Pulmonary artery endothelial cell (primary cell): ENCODE results near the gene TMTC1. TPM values are rescaled to one million over a fixed set of nuclear protein-coding genes. Genes with fewer than 3 reads are reported as not detected.
"Not testable (repeated sequence)": the region's sequence is repeated elsewhere in the genome, so short reads cannot be mapped to it uniquely, and the experiment has no call there.

Experiments
- DNase-seq: peaks from one replicate; pipeline ENCODE4 v3.0.0-alpha.2; 2011; ENCODE audit warnings: low read depth, low spot score
- total RNA-seq: library from RNA; depleted of rRNA; stranded (reverse); fragments of >200 nt; gene quantifications from 2 replicates; pipeline ENCODE4 v1.2.3, GENCODE V29; 2014

The TMTC1 gene
- total RNA-seq, 1 donor from 2014 or later = 15.0 TPM

GRCh38 chr12:29672580-29672979 lies 111.2 kb downstream of the TMTC1 start:
- no peak for DNase-seq

DNA sequence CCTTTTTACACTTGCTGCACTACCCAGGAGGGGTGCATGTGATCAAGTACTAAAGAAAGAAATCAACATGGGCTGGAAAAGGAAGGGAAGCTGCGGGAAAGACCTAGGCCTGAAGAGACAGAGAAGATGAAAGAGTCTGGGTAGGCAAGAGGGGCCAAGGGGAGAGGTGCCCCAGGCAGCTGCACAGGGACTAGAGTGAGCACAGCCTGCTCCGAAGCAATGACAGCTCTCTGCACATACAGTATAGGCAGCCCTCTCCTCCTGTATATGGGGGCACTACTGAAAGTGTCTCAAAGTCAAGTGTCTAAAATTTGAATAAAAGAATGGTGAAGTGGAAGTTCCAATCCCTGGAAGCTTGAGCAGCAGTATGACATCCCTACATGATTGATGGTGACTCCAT lies 112.0 kb downstream of the TMTC1 start:
- no peak for DNase-seq

- no peak for DNase-seq
Measured at GRCh38 chr12:29667011-29667410, 116.7 kb downstream of the TMTC1 start.

- no peak for DNase-seq
Measured at GRCh38 chr12:29665107-29665506, 118.6 kb downstream of the TMTC1 start.

DNA sequence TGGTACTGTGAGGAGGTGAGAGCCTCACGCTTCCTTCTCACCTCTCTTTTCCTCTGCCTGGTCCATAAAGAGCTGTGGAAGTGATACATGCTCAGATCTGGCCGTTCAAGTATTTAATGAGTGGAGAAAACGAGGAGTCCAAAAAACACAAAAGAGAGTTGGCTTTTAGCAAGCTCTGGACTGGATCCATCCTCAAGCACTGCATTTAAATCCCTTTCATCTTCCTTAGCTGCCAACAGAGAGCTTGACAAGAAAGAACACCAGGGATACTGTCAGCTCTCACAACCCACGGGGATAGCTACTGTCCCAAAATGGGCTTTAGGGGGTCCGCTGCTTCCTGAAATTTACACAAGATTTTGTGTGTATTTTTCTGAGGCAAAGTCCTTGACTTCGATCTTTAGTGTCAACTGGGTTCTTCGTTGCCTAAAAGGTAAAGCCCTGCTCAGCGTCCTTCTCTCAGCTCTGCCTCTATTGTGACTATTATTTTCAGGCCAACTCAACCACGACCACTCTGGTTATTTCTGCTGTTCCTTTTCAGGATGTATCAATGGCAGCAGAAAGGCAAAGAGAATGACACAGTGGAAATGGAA lies 120.9 kb downstream of the TMTC1 start:
- no peak for DNase-seq

- DNase-seq = no peak
Measured at GRCh38 chr12:29660847-29661246, 122.9 kb downstream of the TMTC1 start.

- DNase-seq = no peak
Measured at GRCh38 chr12:29656762-29657538, 126.8 kb downstream of the TMTC1 start.

DNA sequence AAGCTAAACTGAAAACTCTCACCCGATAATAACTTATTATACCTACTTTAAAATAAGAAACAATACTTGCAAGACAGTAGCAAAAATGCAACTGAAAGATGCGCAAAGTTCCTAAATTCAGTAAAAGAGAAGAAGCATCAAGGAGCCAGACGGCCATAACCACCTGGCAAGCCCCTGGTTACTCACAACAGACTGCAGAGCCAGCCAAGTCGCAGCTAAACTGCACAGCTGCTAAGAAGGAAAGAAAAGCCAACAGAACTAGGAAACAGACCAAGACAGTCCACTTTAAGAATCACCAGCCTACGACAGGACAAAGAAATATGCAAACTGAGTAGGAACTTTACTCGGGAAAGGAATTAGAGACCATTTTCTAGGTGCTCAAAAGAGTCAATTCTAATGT lies 127.9 kb downstream of the TMTC1 start:
- no peak for DNase-seq

DNA sequence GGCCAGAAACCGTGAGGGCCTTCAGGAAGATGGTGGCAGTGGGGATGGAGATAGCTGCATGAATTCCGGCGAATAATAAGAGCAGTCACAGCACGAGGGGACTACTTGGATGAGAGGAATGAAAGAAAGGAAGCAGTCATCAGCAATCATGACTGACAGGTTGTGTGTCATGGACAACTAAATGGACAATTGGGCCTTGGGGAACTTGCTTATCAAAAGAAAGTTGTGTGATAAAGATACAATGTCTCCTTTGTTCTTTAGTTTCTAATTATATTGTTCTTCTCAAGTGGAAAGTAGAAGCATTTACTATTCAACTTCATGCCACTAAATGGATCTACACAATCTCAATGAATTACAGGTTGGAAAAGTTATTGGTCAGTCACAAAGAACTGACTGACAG lies 130.5 kb downstream of the TMTC1 start:
- no peak for DNase-seq

DNA sequence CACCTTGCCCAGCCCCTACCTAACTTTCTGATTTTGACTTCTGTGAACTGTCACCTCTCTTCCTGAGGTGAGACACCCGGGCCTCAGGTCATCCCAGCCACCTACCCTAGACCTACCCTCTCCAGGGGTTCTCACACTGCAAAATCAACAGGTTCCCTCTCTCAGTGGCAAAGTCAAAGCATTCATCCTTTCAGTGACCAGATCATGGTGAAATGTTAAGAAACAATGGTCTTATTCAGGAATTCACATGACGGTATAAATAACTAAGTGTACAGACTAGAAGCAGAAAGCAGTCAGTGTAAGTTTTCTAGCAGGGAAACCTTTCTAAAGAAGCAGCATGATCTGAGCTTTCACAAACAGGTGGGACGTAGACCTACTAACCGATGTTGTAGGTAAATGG lies 133.4 kb downstream of the TMTC1 start:
- no peak for DNase-seq

DNA sequence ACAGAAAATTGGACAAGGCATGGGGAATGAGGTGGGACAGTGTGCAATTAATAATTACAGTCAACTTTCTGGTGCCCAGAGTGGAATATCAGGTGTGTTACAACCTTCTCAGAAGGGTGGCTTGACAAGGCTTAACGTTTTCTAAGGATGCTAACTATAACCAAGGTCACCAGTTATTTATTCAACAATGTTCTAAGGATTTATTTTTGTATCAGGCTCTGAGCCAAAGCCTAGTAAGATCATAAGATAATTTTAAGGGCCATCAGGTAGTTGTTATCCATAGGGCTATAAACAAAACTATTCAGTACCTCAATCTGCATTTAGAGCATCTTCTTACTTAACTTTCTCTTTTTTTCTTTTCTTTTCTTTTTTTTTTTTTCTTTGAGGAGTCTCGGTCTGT lies 134.0 kb downstream of the TMTC1 start:
- no peak for DNase-seq

- no peak for DNase-seq
Measured at GRCh38 chr12:29644536-29645162, 139.1 kb downstream of the TMTC1 start.

GRCh38 chr12:29640589-29641345 lies 143.0 kb downstream of the TMTC1 start:
- no peak for DNase-seq

- DNase-seq = no peak
Measured at GRCh38 chr12:29639893-29640495, 143.7 kb downstream of the TMTC1 start.

DNA sequence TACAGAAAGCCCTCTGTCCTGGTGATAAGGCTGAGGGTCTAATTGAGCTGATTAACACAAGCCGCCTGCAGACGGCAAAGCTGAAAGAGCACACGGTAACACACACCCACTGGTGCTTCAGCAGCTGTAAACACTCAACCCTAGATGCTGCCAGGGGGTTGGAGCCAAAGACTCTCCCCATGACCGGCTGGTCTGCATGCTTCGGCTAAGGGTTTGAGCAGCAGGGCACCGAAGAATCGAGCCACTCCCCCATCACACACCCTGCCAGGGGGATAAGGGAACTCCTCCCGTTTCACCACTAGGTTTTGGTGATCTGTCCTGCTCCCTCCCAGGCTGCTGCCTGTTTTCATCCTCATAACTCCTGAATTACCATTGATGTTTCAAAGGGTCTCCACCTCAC lies 145.2 kb downstream of the TMTC1 start:
- DNase-seq = no peak

DNA sequence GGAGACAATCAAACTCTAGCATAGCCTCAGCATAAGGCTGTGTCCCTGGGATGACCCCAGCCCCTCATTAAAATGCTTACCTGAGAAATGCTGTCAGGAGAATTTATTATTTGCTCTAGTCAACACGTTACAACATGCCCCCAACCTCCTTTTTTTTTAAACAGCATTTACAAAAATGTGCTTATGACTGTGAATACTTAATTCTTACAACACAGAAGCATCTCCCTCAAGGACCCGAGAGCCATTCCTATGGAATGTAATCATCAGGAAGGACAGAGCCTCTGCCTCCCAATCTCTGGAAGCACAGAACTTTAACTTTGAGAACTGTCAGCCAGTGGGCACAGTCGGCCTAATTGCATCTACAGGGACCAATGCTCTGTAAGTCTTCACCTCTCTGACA lies 149.7 kb downstream of the TMTC1 start:
- DNase-seq = no peak

DNA sequence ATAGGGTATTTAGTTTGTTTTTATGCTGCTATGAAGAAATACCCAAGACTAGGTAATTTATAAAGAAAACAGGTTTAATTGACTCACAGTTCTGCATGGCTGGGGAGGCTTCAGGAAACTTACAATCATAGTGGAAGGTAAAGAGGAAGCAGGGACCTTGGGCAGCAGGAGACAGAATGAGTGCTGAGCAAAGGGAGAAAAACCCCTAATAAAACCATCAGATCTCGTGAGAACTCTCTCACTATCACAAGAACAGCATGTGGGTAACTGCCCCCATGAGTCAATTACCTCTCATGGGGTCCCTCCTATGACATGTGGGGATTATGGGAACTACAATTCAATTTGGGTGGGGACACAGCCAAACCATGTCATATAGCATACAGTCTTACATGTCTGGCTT lies 153.6 kb downstream of the TMTC1 start:
- not testable (repeated sequence) for DNase-seq

- no peak for DNase-seq
Measured at GRCh38 chr12:29627221-29627620, 156.5 kb downstream of the TMTC1 start.

GRCh38 chr12:29625359-29625953 lies 158.3 kb downstream of the TMTC1 start:
- no peak for DNase-seq

- no peak for DNase-seq
Measured at GRCh38 chr12:29622251-29622650, 161.5 kb downstream of the TMTC1 start.

GRCh38 chr12:29620030-29620429 lies 163.7 kb downstream of the TMTC1 start:
- DNase-seq = no peak
